PFSK-1 (cell line): ENCODE results near the gene FBXO34.

ENCODE experiments used
- FOXP2 ChIP-seq: optimal IDR thresholded peaks from 2 replicates; pipeline ENCODE3; 2011; ENCODE audit warnings: borderline replicate concordance, control low read depth, inconsistent platforms; ENCODE audit not compliant: insufficient read depth; ENCODE audit errors: extremely low read length, extremely low read depth
- POLR2AphosphoS5 ChIP-seq: IDR thresholded peaks from 2 replicates; pipeline ENCODE4 v1.6.1; 2012; ENCODE audit warnings: low read depth, mild to moderate bottlenecking, control low read depth, low read length, moderate library complexity
- SIN3A ChIP-seq: IDR thresholded peaks from 2 replicates; pipeline ENCODE4 v1.6.1; 2012; ENCODE audit warnings: mild to moderate bottlenecking, low read length, moderate library complexity, borderline replicate concordance; ENCODE audit not compliant: insufficient read depth
- TAF1 ChIP-seq: IDR thresholded peaks from 2 replicates; pipeline ENCODE4 v1.6.1; 2012; ENCODE audit warnings: low read length, control low read depth, borderline replicate concordance; ENCODE audit not compliant: insufficient read depth
- TF ChIP-seq, protein P1 (sequence below), 2 experiments: IDR thresholded peaks; 2 replicates each; pipeline versions ENCODE4 v1.6.1 to v1.8.0; 2011 to 2012; ENCODE audit warnings: low read depth in 2 of 2, low read length in 2 of 2, control low read depth in 1 of 2, inconsistent platforms in 1 of 2, mild to moderate bottlenecking in 1 of 2, moderate library complexity in 1 of 2; ENCODE audit not compliant: insufficient read depth in 1 of 2

DNA sequence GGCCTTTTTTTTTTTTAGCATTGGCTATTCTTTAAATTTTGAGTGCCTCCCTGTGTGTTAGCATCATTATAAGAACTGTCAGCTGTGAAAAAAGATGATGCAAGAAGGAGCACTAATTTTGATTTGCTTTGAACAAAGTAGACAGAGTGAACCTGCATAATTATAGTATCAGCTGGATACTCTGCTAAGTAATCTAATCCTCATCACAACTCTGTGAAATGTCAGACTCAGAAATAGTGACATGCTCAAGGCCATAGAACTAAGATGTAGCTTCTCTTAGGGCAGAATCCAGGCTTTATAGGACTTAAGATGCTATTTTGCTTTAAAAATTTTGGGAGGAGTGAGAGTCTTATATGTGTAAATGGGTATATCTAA is 31.9 kb downstream of the FBXO34 start:
- TF ChIP-seq POLR2AphosphoS5 (no peak), TAF1 (no peak), SIN3A (no peak), FOXP2 (no peak)
- TF ChIP-seq, protein P1, sequence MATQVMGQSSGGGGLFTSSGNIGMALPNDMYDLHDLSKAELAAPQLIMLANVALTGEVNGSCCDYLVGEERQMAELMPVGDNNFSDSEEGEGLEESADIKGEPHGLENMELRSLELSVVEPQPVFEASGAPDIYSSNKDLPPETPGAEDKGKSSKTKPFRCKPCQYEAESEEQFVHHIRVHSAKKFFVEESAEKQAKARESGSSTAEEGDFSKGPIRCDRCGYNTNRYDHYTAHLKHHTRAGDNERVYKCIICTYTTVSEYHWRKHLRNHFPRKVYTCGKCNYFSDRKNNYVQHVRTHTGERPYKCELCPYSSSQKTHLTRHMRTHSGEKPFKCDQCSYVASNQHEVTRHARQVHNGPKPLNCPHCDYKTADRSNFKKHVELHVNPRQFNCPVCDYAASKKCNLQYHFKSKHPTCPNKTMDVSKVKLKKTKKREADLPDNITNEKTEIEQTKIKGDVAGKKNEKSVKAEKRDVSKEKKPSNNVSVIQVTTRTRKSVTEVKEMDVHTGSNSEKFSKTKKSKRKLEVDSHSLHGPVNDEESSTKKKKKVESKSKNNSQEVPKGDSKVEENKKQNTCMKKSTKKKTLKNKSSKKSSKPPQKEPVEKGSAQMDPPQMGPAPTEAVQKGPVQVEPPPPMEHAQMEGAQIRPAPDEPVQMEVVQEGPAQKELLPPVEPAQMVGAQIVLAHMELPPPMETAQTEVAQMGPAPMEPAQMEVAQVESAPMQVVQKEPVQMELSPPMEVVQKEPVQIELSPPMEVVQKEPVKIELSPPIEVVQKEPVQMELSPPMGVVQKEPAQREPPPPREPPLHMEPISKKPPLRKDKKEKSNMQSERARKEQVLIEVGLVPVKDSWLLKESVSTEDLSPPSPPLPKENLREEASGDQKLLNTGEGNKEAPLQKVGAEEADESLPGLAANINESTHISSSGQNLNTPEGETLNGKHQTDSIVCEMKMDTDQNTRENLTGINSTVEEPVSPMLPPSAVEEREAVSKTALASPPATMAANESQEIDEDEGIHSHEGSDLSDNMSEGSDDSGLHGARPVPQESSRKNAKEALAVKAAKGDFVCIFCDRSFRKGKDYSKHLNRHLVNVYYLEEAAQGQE (IDR thresholded peaks at IDR 0.05; ENCODE audit: insufficient read depth in 1 of 2, low read depth in 2 of 2, low read length in 2 of 2): no peak
